ENCODE data around the gene ROR2.

GRCh38 chr9:91939978-91940377 is 10.1 kb downstream of the ROR2 start:
- TF ChIP-seq, protein P1, sequence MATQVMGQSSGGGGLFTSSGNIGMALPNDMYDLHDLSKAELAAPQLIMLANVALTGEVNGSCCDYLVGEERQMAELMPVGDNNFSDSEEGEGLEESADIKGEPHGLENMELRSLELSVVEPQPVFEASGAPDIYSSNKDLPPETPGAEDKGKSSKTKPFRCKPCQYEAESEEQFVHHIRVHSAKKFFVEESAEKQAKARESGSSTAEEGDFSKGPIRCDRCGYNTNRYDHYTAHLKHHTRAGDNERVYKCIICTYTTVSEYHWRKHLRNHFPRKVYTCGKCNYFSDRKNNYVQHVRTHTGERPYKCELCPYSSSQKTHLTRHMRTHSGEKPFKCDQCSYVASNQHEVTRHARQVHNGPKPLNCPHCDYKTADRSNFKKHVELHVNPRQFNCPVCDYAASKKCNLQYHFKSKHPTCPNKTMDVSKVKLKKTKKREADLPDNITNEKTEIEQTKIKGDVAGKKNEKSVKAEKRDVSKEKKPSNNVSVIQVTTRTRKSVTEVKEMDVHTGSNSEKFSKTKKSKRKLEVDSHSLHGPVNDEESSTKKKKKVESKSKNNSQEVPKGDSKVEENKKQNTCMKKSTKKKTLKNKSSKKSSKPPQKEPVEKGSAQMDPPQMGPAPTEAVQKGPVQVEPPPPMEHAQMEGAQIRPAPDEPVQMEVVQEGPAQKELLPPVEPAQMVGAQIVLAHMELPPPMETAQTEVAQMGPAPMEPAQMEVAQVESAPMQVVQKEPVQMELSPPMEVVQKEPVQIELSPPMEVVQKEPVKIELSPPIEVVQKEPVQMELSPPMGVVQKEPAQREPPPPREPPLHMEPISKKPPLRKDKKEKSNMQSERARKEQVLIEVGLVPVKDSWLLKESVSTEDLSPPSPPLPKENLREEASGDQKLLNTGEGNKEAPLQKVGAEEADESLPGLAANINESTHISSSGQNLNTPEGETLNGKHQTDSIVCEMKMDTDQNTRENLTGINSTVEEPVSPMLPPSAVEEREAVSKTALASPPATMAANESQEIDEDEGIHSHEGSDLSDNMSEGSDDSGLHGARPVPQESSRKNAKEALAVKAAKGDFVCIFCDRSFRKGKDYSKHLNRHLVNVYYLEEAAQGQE (IDR thresholded peaks at IDR 0.05; ENCODE audit: low read depth) = no peak
- TF ChIP-seq EP300 (IDR thresholded peaks at IDR 0.05; ENCODE audit: borderline replicate concordance) = no peak
- no peak for TF ChIP-seq TEAD4 (IDR thresholded peaks at IDR 0.05)
- TF ChIP-seq CREB1 (IDR thresholded peaks at IDR 0.05; ENCODE audit: low read depth) = no peak
- TF ChIP-seq RAD21 (IDR thresholded peaks at IDR 0.05; ENCODE audit: low read depth) = no peak
- TF ChIP-seq MAX (IDR thresholded peaks at IDR 0.05) = no peak
- TF ChIP-seq CEBPB (IDR thresholded peaks at IDR 0.05) = no peak
- TF ChIP-seq FOXM1 (IDR thresholded peaks at IDR 0.05; ENCODE audit: borderline replicate concordance, low read depth) = no peak
- no peak for TF ChIP-seq ZBTB7A (IDR thresholded peaks at IDR 0.05; ENCODE audit: low read depth)
- TF ChIP-seq, protein P2, sequence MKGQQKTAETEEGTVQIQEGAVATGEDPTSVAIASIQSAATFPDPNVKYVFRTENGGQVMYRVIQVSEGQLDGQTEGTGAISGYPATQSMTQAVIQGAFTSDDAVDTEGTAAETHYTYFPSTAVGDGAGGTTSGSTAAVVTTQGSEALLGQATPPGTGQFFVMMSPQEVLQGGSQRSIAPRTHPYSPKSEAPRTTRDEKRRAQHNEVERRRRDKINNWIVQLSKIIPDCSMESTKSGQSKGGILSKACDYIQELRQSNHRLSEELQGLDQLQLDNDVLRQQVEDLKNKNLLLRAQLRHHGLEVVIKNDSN (IDR thresholded peaks at IDR 0.05) = no peak
- no peak for TF ChIP-seq YY1 (IDR thresholded peaks at IDR 0.05; ENCODE audit: low read depth)

Measured in Ishikawa (cell line).